Measurements from ENCODE around the gene PTPRD. TPM values are rescaled to one million over a fixed set of nuclear protein-coding genes. Genes with fewer than 3 reads are reported as not detected.
"Not testable (repeated sequence)": the region's sequence is repeated elsewhere in the genome, so short reads cannot be mapped to it uniquely, and the experiment has no call there.

The PTPRD gene
- total and polyA plus RNA-seq, 10 donors = 0.08 to 11.7 (median 2.9) TPM

DNA sequence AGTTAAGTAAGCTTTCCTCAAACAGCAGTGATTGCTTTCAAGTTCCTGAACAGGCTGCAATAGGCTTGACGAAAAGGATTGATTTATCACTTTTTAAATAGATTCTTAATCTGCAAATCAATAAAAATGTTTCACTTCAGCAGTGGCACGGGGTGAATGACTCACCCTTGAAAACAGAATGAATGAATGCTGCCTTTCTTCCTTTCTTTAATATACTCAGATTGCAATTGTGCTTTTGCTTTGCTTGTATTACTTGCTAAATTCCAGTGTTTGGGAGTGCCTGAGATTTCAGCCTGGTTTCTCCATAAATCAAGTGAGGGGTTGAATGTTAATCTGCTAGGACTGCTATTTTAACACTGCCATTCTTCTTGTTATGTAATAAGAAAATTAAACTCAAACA is 1293.8 kb downstream of the PTPRD start:
- no peak for DNase-seq
- Histone ChIP-seq H3K9me3 (peaks cover 0 to 7% (median 4%) of the 10 kb centered on the region in 8 donors), H3K27ac (no peak overlapping the region), H3K27me3 (replicated peaks in 1 of 7) (no peaks in the 10 kb centered on the region), H3K36me3 (no peaks in the 10 kb centered on the region), H3K4me1 (no peaks in the 10 kb centered on the region), H3K4me3 (no peak overlapping the region)
- 23 to 40% (median 34%) methylated on average over 2 of the region's 2 CpGs for WGBS, 5 donors
- intact Hi-C loops (cut with DNase I; ENCODE audit: low total_unique reads) = no loop called here
- TF ChIP-seq, protein P1, sequence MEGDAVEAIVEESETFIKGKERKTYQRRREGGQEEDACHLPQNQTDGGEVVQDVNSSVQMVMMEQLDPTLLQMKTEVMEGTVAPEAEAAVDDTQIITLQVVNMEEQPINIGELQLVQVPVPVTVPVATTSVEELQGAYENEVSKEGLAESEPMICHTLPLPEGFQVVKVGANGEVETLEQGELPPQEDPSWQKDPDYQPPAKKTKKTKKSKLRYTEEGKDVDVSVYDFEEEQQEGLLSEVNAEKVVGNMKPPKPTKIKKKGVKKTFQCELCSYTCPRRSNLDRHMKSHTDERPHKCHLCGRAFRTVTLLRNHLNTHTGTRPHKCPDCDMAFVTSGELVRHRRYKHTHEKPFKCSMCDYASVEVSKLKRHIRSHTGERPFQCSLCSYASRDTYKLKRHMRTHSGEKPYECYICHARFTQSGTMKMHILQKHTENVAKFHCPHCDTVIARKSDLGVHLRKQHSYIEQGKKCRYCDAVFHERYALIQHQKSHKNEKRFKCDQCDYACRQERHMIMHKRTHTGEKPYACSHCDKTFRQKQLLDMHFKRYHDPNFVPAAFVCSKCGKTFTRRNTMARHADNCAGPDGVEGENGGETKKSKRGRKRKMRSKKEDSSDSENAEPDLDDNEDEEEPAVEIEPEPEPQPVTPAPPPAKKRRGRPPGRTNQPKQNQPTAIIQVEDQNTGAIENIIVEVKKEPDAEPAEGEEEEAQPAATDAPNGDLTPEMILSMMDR (IDR thresholded peaks at IDR 0.05 in 8 of 11, conservative IDR thresholded peaks at IDR 0.05 in 3 of 11) = no peak
- no peak for TF ChIP-seq POLR2A (IDR thresholded peaks at IDR 0.05)
- TF ChIP-seq POLR2AphosphoS5 (IDR thresholded peaks at IDR 0.05) = no peak

DNA sequence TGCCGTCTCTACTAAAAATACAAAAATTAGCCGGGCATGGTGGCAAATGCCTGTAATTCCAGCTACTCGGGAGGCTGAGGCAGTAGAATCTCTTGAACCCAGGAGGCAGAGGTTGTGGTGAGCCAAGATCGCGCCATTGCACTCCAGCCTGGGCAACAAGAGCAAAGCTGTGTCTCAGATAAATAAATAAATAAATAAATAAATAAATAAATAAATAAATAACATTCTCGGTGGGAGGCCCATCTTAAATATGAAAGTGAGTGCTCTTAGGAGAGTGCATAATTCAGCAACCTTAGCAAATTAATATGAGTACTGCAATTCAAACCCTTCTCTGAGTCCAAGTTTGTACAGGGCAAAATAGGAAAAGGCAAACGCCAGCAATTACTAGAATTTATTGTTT is 1302.1 kb downstream of the PTPRD start:
- H3K4me1 ChIP-seq; H3K4me3 ChIP-seq; H3K27ac ChIP-seq; H3K36me3 ChIP-seq; intact Hi-C loops (cut with DNase I; ENCODE audit: low total_unique reads); H3K27me3 ChIP-seq (replicated peaks in 1 of 7); DNase-seq; H3K9me3 ChIP-seq: not testable (repeated sequence)
- 78 to 87% (median 80%) methylated on average over 7 of the region's 7 CpGs for WGBS, 5 donors

DNA sequence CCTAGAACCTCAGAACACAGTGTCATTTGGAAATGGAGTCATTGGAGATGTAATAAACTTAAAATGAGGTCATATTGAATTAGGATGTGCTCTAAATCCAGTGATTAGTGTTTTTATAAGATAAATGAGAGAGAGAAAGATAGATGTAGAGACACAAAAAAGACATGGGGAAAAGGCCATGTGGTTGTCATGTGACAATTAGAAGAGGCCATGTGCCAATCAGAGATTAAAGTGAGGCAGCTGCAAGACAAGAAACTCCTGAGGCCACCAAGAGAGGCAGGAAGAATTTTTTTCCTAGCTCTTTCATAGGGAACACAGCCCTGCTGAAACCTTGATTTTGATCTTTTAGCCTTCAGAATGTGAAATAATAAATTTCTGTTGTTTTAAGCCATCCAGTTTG is 1307.2 kb downstream of the PTPRD start:
- Histone ChIP-seq H3K27me3 (replicated peaks in 1 of 7) (no peaks in the 10 kb centered on the region), H3K4me3 (no peak overlapping the region), H3K36me3 (no peaks in the 10 kb centered on the region), H3K27ac (no peak overlapping the region), H3K4me1 (no peaks in the 10 kb centered on the region), H3K9me3 (no peaks in the 10 kb centered on the region)
- no peak for DNase-seq
- intact Hi-C loops (cut with DNase I; ENCODE audit: low total_unique reads) = no loop called here
- TF ChIP-seq, protein P1 (IDR thresholded peaks at IDR 0.05 in 8 of 11, conservative IDR thresholded peaks at IDR 0.05 in 3 of 11) = no peak
- TF ChIP-seq POLR2AphosphoS5 (IDR thresholded peaks at IDR 0.05) (no peak), POLR2A (IDR thresholded peaks at IDR 0.05) (no peak)

DNA sequence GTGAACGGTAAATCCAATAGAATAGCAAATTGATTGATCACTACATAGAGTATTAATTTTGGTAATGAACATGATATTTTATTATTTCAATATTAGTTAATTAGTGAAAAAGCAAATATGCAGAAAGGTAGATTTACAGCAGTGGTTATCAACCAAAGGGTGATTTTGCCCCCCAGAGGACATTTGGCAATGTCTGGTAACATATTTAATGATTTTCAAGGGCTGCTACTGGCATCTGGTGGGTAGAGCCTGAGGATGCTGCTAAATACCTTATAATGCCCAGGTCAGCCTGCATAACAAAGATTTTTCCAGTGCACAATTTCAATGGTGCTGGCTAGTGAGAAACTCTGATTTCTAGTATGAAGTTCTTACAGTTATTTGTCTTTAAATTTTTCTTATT is 1313.7 kb downstream of the PTPRD start:
- TF ChIP-seq, protein P1 (IDR thresholded peaks at IDR 0.05 in 8 of 11, conservative IDR thresholded peaks at IDR 0.05 in 3 of 11) = no peak
- TF ChIP-seq POLR2AphosphoS5 (IDR thresholded peaks at IDR 0.05) (no peak), POLR2A (IDR thresholded peaks at IDR 0.05) (no peak)
- H3K36me3 ChIP-seq = no peaks in the 10 kb centered on the region
- no peak for DNase-seq
- no peaks in the 10 kb centered on the region for H3K27me3 ChIP-seq (replicated peaks in 1 of 7)
- no peak overlapping the region for H3K4me3 ChIP-seq
- H3K9me3 ChIP-seq = no peaks in the 10 kb centered on the region
- 79 to 96% (median 82%) methylated on average over 1 of the region's 1 CpG for WGBS, 5 donors
- H3K4me1 ChIP-seq = no peaks in the 10 kb centered on the region
- H3K27ac ChIP-seq = no peak overlapping the region
- intact Hi-C loops (cut with DNase I; ENCODE audit: low total_unique reads) = no loop called here

DNA sequence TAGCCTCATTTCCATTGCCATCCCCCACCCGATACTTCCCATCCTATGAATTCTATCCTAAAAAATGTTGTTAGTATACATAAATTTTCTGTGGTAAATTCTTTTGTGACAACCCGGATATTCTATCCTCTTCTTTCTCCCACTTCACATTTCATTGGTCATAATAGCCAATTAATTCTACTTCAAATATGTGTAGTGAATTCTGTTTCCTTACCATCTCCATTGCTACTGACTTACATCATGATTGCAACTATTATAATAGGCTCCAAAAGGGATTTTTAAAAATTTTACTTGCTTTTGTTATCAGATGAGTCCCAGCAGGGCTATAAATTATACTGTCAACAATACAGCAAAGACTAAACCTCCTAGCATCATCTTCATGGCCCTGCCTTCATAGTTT is 1326.8 kb downstream of the PTPRD start:
- 84 to 95% (median 90%) methylated on average over 2 of the region's 2 CpGs for WGBS, 5 donors
- TF ChIP-seq POLR2AphosphoS5 (IDR thresholded peaks at IDR 0.05) = no peak
- TF ChIP-seq, protein P1 (IDR thresholded peaks at IDR 0.05 in 8 of 11, conservative IDR thresholded peaks at IDR 0.05 in 3 of 11) = no peak
- no peak for TF ChIP-seq POLR2A (IDR thresholded peaks at IDR 0.05)

More for the DNA sequence above, 1326.8 kb downstream of the PTPRD start:
- Histone ChIP-seq H3K9me3 (no peaks in the 10 kb centered on the region), H3K4me1 (no peaks in the 10 kb centered on the region), H3K36me3 (no peaks in the 10 kb centered on the region), H3K27me3 (replicated peaks in 1 of 7) (no peaks in the 10 kb centered on the region), H3K27ac (no peak overlapping the region), H3K4me3 (no peak overlapping the region)
- intact Hi-C loops (cut with DNase I; ENCODE audit: low total_unique reads) = no loop called here
- no peak for DNase-seq
